ENCODE results near the gene HDAC8.

GRCh38 chrX:72312311-72312940, 260.2 kb downstream of the HDAC8 start:
- TF ChIP-seq POLR2AphosphoS5 (IDR thresholded peaks at IDR 0.05; ENCODE audit: low read depth, low read length) (no peak), FOXP2 (optimal IDR thresholded peaks at IDR 0.05; ENCODE audit: borderline replicate concordance, extremely low read depth, extremely low read length, insufficient read depth) (no peak), REST (IDR thresholded peaks at IDR 0.05; ENCODE audit: insufficient read depth in 1 of 2, low read depth in 2 of 2, low read length in 2 of 2) (no peak)

All from PFSK-1 (cell line).